ENCODE results near the gene GRXCR1.

DNA sequence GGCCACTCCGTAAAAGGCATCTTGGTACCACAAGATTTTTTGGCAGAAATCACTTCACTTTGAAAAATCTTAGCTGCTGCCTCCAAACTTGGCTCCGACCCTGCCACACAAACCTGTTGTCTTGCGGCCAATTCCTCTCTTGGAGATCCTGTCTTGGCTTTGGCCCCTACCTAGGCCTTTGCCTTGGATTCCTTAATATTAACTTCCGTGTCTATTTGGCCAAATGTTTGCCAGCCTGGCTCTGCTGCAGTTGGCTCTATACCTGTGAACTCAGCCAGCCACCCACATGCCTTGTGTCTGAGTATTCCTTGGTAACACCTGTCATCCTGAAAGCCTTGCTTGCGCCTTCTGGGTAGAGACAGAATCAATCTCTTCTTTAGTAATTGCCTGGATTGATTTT is 12.5 kb downstream of the GRXCR1 start:
- TF ChIP-seq, protein P1, sequence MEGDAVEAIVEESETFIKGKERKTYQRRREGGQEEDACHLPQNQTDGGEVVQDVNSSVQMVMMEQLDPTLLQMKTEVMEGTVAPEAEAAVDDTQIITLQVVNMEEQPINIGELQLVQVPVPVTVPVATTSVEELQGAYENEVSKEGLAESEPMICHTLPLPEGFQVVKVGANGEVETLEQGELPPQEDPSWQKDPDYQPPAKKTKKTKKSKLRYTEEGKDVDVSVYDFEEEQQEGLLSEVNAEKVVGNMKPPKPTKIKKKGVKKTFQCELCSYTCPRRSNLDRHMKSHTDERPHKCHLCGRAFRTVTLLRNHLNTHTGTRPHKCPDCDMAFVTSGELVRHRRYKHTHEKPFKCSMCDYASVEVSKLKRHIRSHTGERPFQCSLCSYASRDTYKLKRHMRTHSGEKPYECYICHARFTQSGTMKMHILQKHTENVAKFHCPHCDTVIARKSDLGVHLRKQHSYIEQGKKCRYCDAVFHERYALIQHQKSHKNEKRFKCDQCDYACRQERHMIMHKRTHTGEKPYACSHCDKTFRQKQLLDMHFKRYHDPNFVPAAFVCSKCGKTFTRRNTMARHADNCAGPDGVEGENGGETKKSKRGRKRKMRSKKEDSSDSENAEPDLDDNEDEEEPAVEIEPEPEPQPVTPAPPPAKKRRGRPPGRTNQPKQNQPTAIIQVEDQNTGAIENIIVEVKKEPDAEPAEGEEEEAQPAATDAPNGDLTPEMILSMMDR (IDR thresholded peaks at IDR 0.05) = no peak
- no peak for TF ChIP-seq POLR2A (IDR thresholded peaks at IDR 0.05)
